H1 (cell line): ENCODE measurements around the gene THADA. TPM values are rescaled to one million over a fixed set of nuclear protein-coding genes. Genes with fewer than 3 reads are reported as not detected.

Source experiments
- CTCF ChIA-PET: fragments of 300-600 bp; sonication (Branson Sonifier 250); formaldehyde crosslinking; loops from one replicate; lab custom pipeline; 2021; ENCODE audit not compliant: partially characterized antibody; lab: Charles Lee
- POLR2A ChIA-PET: fragments of 300-600 bp; sonication (Branson Sonifier 250); formaldehyde crosslinking; loops from one replicate; lab custom pipeline; 2021; ENCODE audit warnings: inconsistent platforms; ENCODE audit not compliant: partially characterized antibody; lab: Charles Lee
- DNase-seq, 2 experiments: peaks; one replicate each; pipeline versions ENCODE4 v3.0.0 to v3.0.0-alpha.2; 2010 to 2022; ENCODE audit warnings: low spot score in 2 of 2, low read depth in 1 of 2, mixed read lengths in 1 of 2
- FAIRE-seq: peaks from 2 replicates; lab custom pipeline; 2011; peaks lifted over from hg19 to GRCh38; lab: Jason Lieb, UNC
- H2AFZ ChIP-seq: 2 replicates; pipeline ENCODE4 v1.8.1; 2012; ENCODE audit warnings: low read length, inconsistent platforms
- H2AK5ac ChIP-seq: 2 replicates; pipeline ENCODE4 v1.6.1; 2013; ENCODE audit warnings: low read depth, low read length
- H2BK120ac ChIP-seq: replicated peaks from 2 replicates; pipeline ENCODE3; 2013; ENCODE audit warnings: low read depth, low read length, inconsistent platforms
- H2BK12ac ChIP-seq: 2 replicates; pipeline ENCODE4 v1.6.1; 2013; ENCODE audit warnings: low read depth, low read length
- H2BK15ac ChIP-seq: 2 replicates; pipeline ENCODE4 v1.6.1; 2013; ENCODE audit warnings: low read length
- H2BK20ac ChIP-seq: 2 replicates; pipeline ENCODE4 v1.6.1; 2013; ENCODE audit warnings: low read length
- H2BK5ac ChIP-seq: 2 replicates; pipeline ENCODE4 v1.6.1; 2013; ENCODE audit warnings: low read depth, low read length
- H3K14ac ChIP-seq: 2 replicates; pipeline ENCODE4 v1.6.1; 2013; ENCODE audit warnings: inconsistent platforms; ENCODE audit not compliant: insufficient read length
- H3K18ac ChIP-seq: 2 replicates; pipeline ENCODE4 v1.6.1; 2013; ENCODE audit warnings: low read length; ENCODE audit errors: extremely low read depth
- H3K23ac ChIP-seq: 2 replicates; pipeline ENCODE4 v1.6.1; 2013; ENCODE audit warnings: inconsistent platforms; ENCODE audit not compliant: insufficient read length
- H3K23me2 ChIP-seq: 2 replicates; pipeline ENCODE4 v1.6.1; 2013; ENCODE audit warnings: low read depth, low read length
- H3K27ac ChIP-seq: 2 replicates; pipeline ENCODE4 v1.6.1; 2011; ENCODE audit warnings: low read depth, low read length, inconsistent platforms
- H3K27me3 ChIP-seq, 4 experiments: replicated peaks in 1 of 4; 1 replicate in 1 of 4; 2 replicates in 3 of 4; pipeline versions ENCODE4 v1.6.1 to v1.8.1; 2011 to 2013; ENCODE audit warnings: low read length in 3 of 4, mild to moderate bottlenecking in 3 of 4, inconsistent platforms in 2 of 4, mixed read lengths in 2 of 4, moderate library complexity in 1 of 4; ENCODE audit not compliant: control insufficient read depth in 3 of 4, insufficient read depth in 3 of 4; ENCODE audit errors: extremely low read depth in 1 of 4
- H3K36me3 ChIP-seq, 4 experiments: 2 replicates each; pipeline versions ENCODE4 v1.6.1 to v1.8.1; 2011 to 2013; ENCODE audit warnings: mild to moderate bottlenecking in 4 of 4, low read length in 3 of 4, moderate library complexity in 2 of 4, control low read depth in 1 of 4, inconsistent platforms in 1 of 4; ENCODE audit not compliant: insufficient read depth in 4 of 4, control insufficient read depth in 2 of 4
- H3K4ac ChIP-seq: replicated peaks from 2 replicates; pipeline ENCODE3; 2013; ENCODE audit warnings: low read length, low read depth, mixed read lengths, inconsistent platforms; ENCODE audit not compliant: insufficient read length
- H3K4me1 ChIP-seq, 4 experiments: replicated peaks in 1 of 4; 1 replicate in 1 of 4; 2 replicates in 3 of 4; pipeline versions ENCODE4 v1.6.1 to v1.8.1; 2011 to 2013; ENCODE audit warnings: low read length in 3 of 4, inconsistent platforms in 2 of 4, mixed read lengths in 1 of 4; ENCODE audit not compliant: insufficient read depth in 4 of 4, control insufficient read depth in 3 of 4
- H3K4me2 ChIP-seq, 2 experiments: 2 replicates each; pipeline versions ENCODE4 v1.6.1 to v1.8.1; 2011 to 2013; ENCODE audit warnings: low read depth in 2 of 2, low read length in 2 of 2, control low read depth in 1 of 2, inconsistent platforms in 1 of 2, mild to moderate bottlenecking in 1 of 2; ENCODE audit not compliant: insufficient read depth in 1 of 2
- H3K4me3 ChIP-seq, 4 experiments: fragments of 200-600, 300-600 bp in 1 of 4; sonication (generic), shearing (Covaris generic), sonication (Bioruptor Twin) in 1 of 4; 2 replicates each; pipeline versions ENCODE4 v1.5.1 to v1.8.1; 2011 to 2016; ENCODE audit warnings: low read length in 4 of 4, low read depth in 3 of 4, control low read depth in 2 of 4, inconsistent platforms in 2 of 4, mild to moderate bottlenecking in 2 of 4, mixed read lengths in 1 of 4, moderate library complexity in 1 of 4; ENCODE audit not compliant: insufficient read depth in 2 of 4; ENCODE audit errors: extremely low read depth in 1 of 4
- H3K56ac ChIP-seq: replicated peaks from 2 replicates; pipeline ENCODE3; 2013; ENCODE audit warnings: low read depth, mild to moderate bottlenecking, mixed read lengths, low read length, inconsistent platforms; ENCODE audit not compliant: insufficient read length
- H3K79me1 ChIP-seq: 2 replicates; pipeline ENCODE4 v1.6.1; 2013; ENCODE audit warnings: low read depth, low read length, control low read depth
- H3K79me2 ChIP-seq, 2 experiments: 2 replicates each; pipeline versions ENCODE4 v1.6.1 to v1.8.1; 2012 to 2013; ENCODE audit warnings: low read length in 2 of 2, mild to moderate bottlenecking in 2 of 2, inconsistent platforms in 1 of 2; ENCODE audit not compliant: insufficient read depth in 2 of 2, control insufficient read depth in 1 of 2
- H3K9ac ChIP-seq, 4 experiments: replicated peaks in 1 of 4; 1 replicate in 1 of 4; 2 replicates in 3 of 4; pipeline versions ENCODE4 v1.6.1 to v1.8.1; 2011 to 2013; ENCODE audit warnings: low read depth in 3 of 4, low read length in 3 of 4, control low read depth in 2 of 4, mild to moderate bottlenecking in 2 of 4, moderate library complexity in 2 of 4, inconsistent platforms in 1 of 4; ENCODE audit errors: extremely low read depth in 1 of 4
- H3K9me3 ChIP-seq, 2 experiments: 2 replicates each; pipeline versions ENCODE4 v1.6.1 to v1.8.1; 2012 to 2013; ENCODE audit warnings: mild to moderate bottlenecking in 2 of 2, moderate library complexity in 2 of 2, control low read depth in 1 of 2, inconsistent platforms in 1 of 2, low read depth in 1 of 2, low read length in 1 of 2, mixed read lengths in 1 of 2; ENCODE audit not compliant: insufficient read depth in 2 of 2
- H4K20me1 ChIP-seq, 2 experiments: replicated peaks in 1 of 2; 2 replicates each; pipeline versions ENCODE3 to v1.8.1; 2011 to 2013; ENCODE audit warnings: inconsistent platforms in 2 of 2, low read length in 2 of 2, mild to moderate bottlenecking in 1 of 2; ENCODE audit not compliant: insufficient read depth in 2 of 2, control insufficient read depth in 1 of 2
- H4K5ac ChIP-seq: 2 replicates; pipeline ENCODE4 v1.6.1; 2013; ENCODE audit warnings: low read length, low read depth, mixed read lengths, inconsistent platforms; ENCODE audit not compliant: insufficient read length
- H4K8ac ChIP-seq: 2 replicates; pipeline ENCODE4 v1.8.0; 2013; ENCODE audit warnings: mild to moderate bottlenecking, moderate library complexity, low read length, inconsistent platforms; ENCODE audit not compliant: insufficient read depth; ENCODE audit errors: extremely low read depth
- H4K91ac ChIP-seq: replicated peaks from 2 replicates; pipeline ENCODE3; 2013; ENCODE audit warnings: low read length, mixed read lengths, inconsistent platforms; ENCODE audit not compliant: insufficient read length
- BCL11A ChIP-seq, 2 experiments: IDR thresholded peaks; one replicate each; pipeline ENCODE4 v1.6.1; 2011; ENCODE audit warnings: low read depth in 2 of 2, low read length in 2 of 2, mild to moderate bottlenecking in 2 of 2
- CHD2 ChIP-seq: IDR thresholded peaks from 2 replicates; pipeline ENCODE4 v1.6.1; 2012; ENCODE audit warnings: low read length, improper control_type of control experiment
- CTBP2 ChIP-seq: IDR thresholded peaks from 2 replicates; pipeline ENCODE4 v1.7.0; 2011; ENCODE audit warnings: borderline replicate concordance, mild to moderate bottlenecking, moderate library complexity, mixed read lengths, low read length; ENCODE audit not compliant: insufficient read depth, insufficient read length
- EP300 ChIP-seq, 2 experiments: IDR thresholded peaks; 1 replicate in 1 of 2; 2 replicates in 1 of 2; pipeline ENCODE4 v1.6.1; 2011 to 2012; ENCODE audit warnings: low read depth in 2 of 2, low read length in 2 of 2, mild to moderate bottlenecking in 2 of 2, borderline replicate concordance in 1 of 2, inconsistent platforms in 1 of 2, moderate library complexity in 1 of 2
- HDAC6 ChIP-seq: IDR thresholded peaks from one replicate; pipeline ENCODE4 v1.7.1; 2012; ENCODE audit warnings: low read depth, mild to moderate bottlenecking, inconsistent platforms, low read length, moderate library complexity
- JUN ChIP-seq: IDR thresholded peaks from 2 replicates; pipeline ENCODE4 v1.6.1; 2011; ENCODE audit warnings: low read depth, mild to moderate bottlenecking, improper control_type of control experiment, low read length
- KDM1A ChIP-seq: fragments of 200-600, 300-600 bp; sonication (generic); IDR thresholded peaks from 2 replicates; pipeline ENCODE4 v1.7.1; 2016; ENCODE audit warnings: mild to moderate bottlenecking, low read length, borderline replicate concordance
- NRF1 ChIP-seq: IDR thresholded peaks from 2 replicates; pipeline ENCODE4 v1.6.1; 2011; ENCODE audit warnings: mild to moderate bottlenecking, low read depth, low read length, improper control_type of control experiment
- SIN3A ChIP-seq, 2 experiments: IDR thresholded peaks in 1 of 2; conservative IDR thresholded peaks in 1 of 2; 2 replicates each; pipeline ENCODE4 v1.6.1; 2011 to 2012; ENCODE audit warnings: low read length in 2 of 2, improper control_type of control experiment in 1 of 2, low read depth in 1 of 2, mild to moderate bottlenecking in 1 of 2
- TAF1 ChIP-seq: IDR thresholded peaks from 2 replicates; pipeline ENCODE4 v1.6.1; 2011; ENCODE audit warnings: mild to moderate bottlenecking, low read depth, low read length
- WGBS, 2 experiments: shearing (Covaris generic) in 1 of 2; methylation state at CpG; one replicate each; pipeline versions ENCODE4 v1.1.6 to v1.1.7; 2013 to 2015; ENCODE audit warnings: low lambda C conversion rate in 2 of 2, mixed read lengths in 2 of 2, inconsistent platforms in 1 of 2, low coverage in 1 of 2, missing lambda C conversion rate in 1 of 2; ENCODE audit not compliant: insufficient replicate concordance in 2 of 2, insufficient coverage in 1 of 2, insufficient read length in 1 of 2; ENCODE audit errors: extremely low coverage in 1 of 2, missing lambda C conversion rate in 1 of 2; 5-methylcytosine and 5-hydroxymethylcytosine counted together
- polyA plus RNA-seq, 7 experiments: library from polyadenylated mRNA; depleted of rRNA in 3 of 7; stranded (reverse) in 5 of 7; unstranded in 2 of 7; fragments of >200 nt in 5 of 7; fragments of 200-250 nt in 2 of 7; gene quantifications; 1 replicate in 5 of 7; 2 replicates in 1 of 7; 4 replicates in 1 of 7; pipeline versions ENCODE4 v1.2.1 to v1.2.3, GENCODE V29; 2011 to 2013; ENCODE audit warnings: missing spikeins in 2 of 7, mixed read lengths in 2 of 7
- total RNA-seq: library from RNA; stranded (reverse); fragmentation: NEBNext Ultra II Directional; extraction: Animal tissue kit (Norgen Biotek cat#: 25700); gene quantifications from 2 replicates; pipeline ENCODE4 v1.2.1, GENCODE V29; 2021

Gene THADA
- total and polyA plus RNA-seq, 2 of the 8 experiments (the other 6 are each of a cell fraction or from before 2014, with no cell fraction given) = 22.4 to 26.8 TPM

DNA sequence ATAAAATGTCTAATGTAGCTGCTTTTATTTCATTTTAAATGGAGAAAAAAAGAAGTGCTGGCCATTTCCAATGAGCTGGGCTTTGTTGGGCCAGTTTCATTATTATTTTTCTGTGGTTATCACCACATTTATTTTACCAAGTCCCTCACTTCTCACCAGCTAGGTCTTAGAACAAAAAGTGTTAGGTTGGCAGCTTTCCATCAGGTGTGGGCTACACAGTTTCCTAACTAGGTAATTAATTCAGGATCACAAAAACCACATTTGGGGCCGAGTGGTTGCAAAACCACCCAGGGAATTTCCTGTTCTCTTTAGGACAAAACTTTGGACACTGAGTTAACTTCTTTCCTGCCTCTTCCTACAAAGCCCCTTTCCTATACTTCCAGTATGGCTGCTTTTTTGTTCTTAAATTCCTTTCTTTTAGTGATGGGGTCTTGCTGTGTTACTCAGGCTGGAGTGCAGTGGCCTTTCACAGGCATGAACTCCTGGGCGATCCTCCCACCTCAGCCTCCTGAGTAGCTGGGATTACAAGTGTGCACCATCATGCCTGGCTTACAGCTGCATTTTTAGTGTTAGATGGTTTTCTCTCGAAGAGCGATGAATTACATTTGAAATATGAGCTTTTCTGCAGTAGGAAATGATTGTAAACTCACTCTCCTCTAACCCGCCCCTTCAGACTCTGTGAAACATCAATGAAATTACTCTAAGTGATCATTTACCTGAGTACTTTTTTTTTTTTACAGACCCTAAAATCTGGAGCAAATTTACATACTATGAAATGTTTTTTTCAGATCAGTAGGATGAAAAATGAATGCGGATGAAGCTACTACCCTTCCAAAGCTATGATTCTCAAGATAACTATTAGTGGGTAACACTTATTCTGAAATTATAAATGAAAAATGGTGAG lies 366.8 kb downstream of the THADA start:
- peaks cover 3% of the 10 kb centered on the region; the same call in 1 of the 2 replicates for H3K23me2 ChIP-seq
- POLR2A ChIA-PET = interaction anchor here (0.6 to 2.3 kb wide), 5 partner anchors 9 to 255 kb away, joined by 4 to 18 read pairs (median 6); no protein-coding TSS in a partner anchor
- H3K79me1 ChIP-seq = no peaks in the 10 kb centered on the region; the same call in 1 of the 2 replicates
- H3K4ac ChIP-seq = no peak overlapping the region
- H2BK12ac ChIP-seq = peak overlapping the region; percentile 18; the same call in 1 of the 2 replicates
- H3K36me3 ChIP-seq = peaks cover 2 to 15% (median 9%) of the 10 kb centered on the region in 4 experiments; a peak in 4 of 8 replicates
- FAIRE-seq (no peak), DNase-seq (no peak)
- H4K20me1 ChIP-seq = peaks cover 3 to 5% of the 10 kb centered on the region in 2 experiments
- H3K27me3 ChIP-seq = no peaks in the 10 kb centered on the region
- no peak overlapping the region for H4K8ac ChIP-seq
- H3K9ac ChIP-seq = no peak overlapping the region
- 64% methylated on average over 6 of the region's 6 CpGs; no CpG with 5 or more reads in 1 of the 2 experiments for WGBS, 2 experiments
- H3K56ac ChIP-seq = no peak overlapping the region
- no peak overlapping the region; the same call in 1 of the 2 replicates for H2BK20ac ChIP-seq
- H2AK5ac ChIP-seq = no peak overlapping the region
- H4K91ac ChIP-seq = no peak overlapping the region
- H3K27ac ChIP-seq = no peak overlapping the region
- H3K79me2 ChIP-seq = peaks cover 17 to 35% of the 10 kb centered on the region in 2 experiments
- no peak overlapping the region for H2BK15ac ChIP-seq
- H2BK5ac ChIP-seq = no peak overlapping the region
- peak overlapping the region in 1 of 2 experiments; percentile 80; a peak in 1 of 4 replicates for H3K4me2 ChIP-seq
- H3K14ac ChIP-seq = no peak overlapping the region
- no peak overlapping the region for H3K18ac ChIP-seq
- peaks cover 5 to 16% (median 8%) of the 10 kb centered on the region in 4 experiments; a peak in 5 of 7 replicates for H3K4me1 ChIP-seq
- H4K5ac ChIP-seq = no peak overlapping the region
- H2AFZ ChIP-seq = no peak overlapping the region
- CTCF ChIA-PET = interaction anchor here (0.6 to 7.4 kb wide), 95 partner anchors 9 to 1903 kb away, joined by 3 to 101 read pairs (median 5); no protein-coding TSS in a partner anchor
- no peak overlapping the region for H2BK120ac ChIP-seq
- H3K4me3 ChIP-seq = no peak overlapping the region
- H3K9me3 ChIP-seq = no peaks in the 10 kb centered on the region
- no peak overlapping the region for H3K23ac ChIP-seq
- no peak for TF ChIP-seq JUN
- TF ChIP-seq CTBP2 = no peak
- TF ChIP-seq BCL11A (IDR thresholded peaks at IDR 0.05; ENCODE audit: low read depth in 2 of 2, low read length in 2 of 2) = no peak
- TF ChIP-seq CHD2 = no peak
- no peak for TF ChIP-seq EP300 (IDR thresholded peaks at IDR 0.05; ENCODE audit: borderline replicate concordance in 1 of 2, low read depth in 2 of 2, low read length in 2 of 2)
- TF ChIP-seq SIN3A (conservative IDR thresholded peaks at IDR 0.05 in 1 of 2, IDR thresholded peaks at IDR 0.05 in 1 of 2; ENCODE audit: low read depth in 1 of 2, low read length in 2 of 2) = no peak
- TF ChIP-seq HDAC6 = no peak
- TF ChIP-seq KDM1A = no peak
- TF ChIP-seq NRF1 = no peak
- no peak for TF ChIP-seq TAF1
